Activated gamma-delta T cell treated with Interleukin-2 at 50 U/mL for 16 hours (primary cell): Measurements from ENCODE around the gene ADARB1.
"Not testable (repeated sequence)": the region's sequence is repeated elsewhere in the genome, so short reads cannot be mapped to it uniquely, and the experiment has no call there.

ENCODE experiments used
- DNase-seq: peaks from one replicate; pipeline ENCODE4 v3.0.0-alpha.2; 2020

The ADARB1 gene

GRCh38 chr21:45138199-45139002 lies 64.0 kb downstream of the ADARB1 start:
- DNase-seq = peak; percentile 70

DNA sequence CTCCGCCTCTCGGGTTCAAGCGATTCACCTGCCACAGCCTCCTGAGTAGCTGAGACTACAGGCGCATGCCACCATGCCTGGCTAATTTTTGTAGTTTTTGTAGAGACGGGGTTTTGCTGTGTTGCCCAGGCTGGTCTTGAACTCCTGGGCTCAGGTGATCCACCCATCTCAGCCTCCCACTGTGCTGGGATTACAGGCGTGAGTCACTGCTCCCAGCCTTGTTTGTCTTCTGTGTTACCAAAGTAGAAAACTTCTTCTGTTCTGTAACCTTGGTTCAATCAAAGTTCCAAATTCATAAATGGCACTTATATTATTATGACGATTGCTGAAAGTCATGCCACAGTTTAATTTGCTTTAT lies 64.6 kb downstream of the ADARB1 start:
- DNase-seq = not testable (repeated sequence)

- DNase-seq = no peak
These were observed 65.1 kb downstream of the ADARB1 start for GRCh38 chr21:45139473-45139872.

- DNase-seq = peak; percentile 55
These were observed 66.1 kb downstream of the ADARB1 start for GRCh38 chr21:45140346-45140940.

DNA sequence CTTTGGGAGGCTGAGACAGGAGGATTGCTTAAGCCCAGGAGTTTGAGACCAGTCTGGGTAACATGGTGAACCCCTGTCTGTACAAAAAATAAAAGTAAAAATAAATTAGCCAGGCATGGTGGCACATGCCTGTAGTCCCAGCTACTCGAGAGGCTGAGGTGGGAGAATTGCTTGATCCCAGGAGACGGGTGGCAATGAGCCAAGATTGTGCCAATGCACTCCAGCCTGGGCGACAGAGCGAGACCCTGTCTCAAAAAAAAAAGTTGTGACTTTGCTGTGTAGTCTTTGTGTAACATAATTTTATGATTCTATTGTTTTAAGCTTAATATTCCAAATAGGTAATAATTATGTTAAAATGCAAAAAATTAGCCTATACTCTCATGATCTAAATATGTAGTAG lies 66.6 kb downstream of the ADARB1 start:
- DNase-seq = not testable (repeated sequence)

DNA sequence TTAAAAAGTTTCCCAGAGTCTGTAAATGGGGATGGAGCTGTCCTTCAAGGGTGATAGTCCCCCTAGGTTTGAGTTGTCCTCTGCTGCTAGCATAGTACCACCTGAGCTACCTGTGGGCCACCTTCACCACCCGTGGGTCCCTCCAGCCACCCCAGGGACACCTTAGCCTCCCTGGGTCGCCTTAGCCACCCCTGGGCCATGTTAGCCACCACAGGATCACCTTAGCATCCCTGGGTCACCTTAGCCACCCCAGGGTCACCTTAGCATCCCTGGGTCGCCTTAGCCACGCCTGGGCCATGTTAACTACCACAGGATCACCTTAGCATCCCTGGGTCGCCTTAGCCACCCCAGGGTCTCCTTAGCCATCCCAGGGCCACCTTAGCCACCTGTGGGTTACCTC lies 67.1 kb downstream of the ADARB1 start:
- no peak for DNase-seq

- no peak for DNase-seq
These were observed 68.3 kb downstream of the ADARB1 start for GRCh38 chr21:45142469-45143308.

DNA sequence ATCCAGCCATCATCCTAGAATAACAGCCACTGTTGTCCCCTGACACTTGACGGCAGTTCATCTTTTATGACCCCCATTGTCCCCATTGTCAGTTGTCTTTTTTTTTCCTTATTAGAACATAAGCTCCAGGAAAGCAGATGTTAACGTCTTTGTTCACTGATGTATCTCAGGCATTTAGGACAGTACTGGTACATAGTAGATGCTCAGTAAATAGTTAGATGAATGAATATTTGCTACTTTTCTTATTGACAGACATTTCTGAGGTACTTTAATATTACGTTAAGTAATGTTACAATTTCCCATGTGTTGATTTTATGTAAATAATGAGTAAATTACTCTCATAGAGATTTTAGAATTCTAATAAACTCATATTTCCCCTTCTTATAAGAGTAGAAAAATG lies 69.5 kb downstream of the ADARB1 start:
- DNase-seq = no peak

DNA sequence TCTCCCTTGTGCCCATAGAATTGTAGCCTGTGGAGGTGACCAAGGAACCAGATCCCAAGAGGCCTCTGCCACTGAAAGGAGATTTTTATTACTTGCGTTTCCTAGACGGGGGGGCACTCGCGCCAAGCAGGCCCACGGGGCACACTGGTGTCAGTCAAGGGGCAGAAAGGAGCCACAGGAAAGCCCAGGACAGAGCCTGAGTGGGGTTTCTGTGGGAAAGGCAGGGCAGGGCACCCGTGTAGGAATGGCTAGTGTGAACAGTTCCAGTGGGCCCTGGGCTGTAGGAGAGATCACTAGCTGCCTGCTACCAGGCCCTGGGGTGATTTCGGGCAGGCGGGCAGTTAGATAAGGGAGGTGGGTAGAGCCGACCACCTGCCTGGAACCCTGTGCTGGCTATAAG lies 70.8 kb downstream of the ADARB1 start:
- DNase-seq = no peak

DNA sequence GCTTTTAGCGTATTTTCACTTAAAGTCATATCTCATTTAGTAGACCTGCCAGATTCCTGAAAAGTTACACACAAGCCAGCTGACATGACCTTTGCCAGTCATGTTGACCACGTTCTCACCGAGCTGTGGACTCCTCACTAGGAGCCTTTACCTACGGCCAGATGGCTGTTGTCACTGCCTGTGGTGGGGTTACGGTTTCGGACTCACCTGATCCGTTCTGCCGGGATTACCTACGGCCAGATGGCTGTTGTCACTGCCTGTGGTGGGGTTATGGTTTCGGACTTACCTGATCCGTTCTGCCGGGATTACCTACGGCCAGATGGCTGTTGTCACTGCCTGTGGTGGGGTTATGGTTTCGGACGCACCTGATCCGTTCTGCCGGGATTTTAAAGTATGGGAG lies 71.5 kb downstream of the ADARB1 start:
- DNase-seq = not testable (repeated sequence)

DNA sequence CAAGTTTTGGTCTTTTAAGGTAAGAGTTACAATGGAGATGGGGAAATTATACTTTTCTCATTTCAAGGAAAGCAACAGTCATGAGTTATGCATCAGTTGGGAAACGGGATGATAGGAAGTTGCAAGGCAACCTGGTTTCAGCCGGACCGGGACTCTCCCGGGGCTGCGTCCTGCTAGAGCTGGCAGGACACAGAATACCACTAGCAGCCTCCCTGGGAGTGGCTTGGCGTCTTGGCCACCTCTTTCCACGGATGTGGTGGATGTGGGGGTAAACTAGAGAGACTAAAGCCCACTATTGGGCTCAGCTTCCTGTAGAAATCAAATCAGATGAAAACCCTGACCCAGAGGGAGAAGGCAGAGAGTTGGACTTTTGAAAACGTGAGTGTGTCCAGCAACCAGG lies 71.9 kb downstream of the ADARB1 start:
- DNase-seq = no peak

DNA sequence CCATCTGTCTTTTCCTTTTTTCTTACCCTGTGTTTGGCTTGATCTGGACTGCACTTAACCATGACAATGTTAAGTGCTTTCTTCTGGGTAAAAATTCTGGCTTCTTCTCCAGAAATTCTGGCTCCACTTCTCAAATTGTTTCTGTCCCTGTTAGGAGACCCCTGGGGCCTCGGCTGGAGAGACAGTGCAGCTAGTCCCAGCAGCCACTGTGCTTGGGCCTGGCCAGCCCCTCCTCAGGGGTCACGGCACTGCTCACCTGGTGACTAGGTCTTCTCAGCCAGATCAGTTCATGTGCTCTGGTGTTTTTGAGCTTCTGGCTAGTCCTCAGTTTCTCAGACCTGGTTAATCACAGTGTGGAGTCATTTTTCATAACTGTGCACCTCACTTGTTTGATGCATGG lies 72.4 kb downstream of the ADARB1 start:
- no peak for DNase-seq

DNA sequence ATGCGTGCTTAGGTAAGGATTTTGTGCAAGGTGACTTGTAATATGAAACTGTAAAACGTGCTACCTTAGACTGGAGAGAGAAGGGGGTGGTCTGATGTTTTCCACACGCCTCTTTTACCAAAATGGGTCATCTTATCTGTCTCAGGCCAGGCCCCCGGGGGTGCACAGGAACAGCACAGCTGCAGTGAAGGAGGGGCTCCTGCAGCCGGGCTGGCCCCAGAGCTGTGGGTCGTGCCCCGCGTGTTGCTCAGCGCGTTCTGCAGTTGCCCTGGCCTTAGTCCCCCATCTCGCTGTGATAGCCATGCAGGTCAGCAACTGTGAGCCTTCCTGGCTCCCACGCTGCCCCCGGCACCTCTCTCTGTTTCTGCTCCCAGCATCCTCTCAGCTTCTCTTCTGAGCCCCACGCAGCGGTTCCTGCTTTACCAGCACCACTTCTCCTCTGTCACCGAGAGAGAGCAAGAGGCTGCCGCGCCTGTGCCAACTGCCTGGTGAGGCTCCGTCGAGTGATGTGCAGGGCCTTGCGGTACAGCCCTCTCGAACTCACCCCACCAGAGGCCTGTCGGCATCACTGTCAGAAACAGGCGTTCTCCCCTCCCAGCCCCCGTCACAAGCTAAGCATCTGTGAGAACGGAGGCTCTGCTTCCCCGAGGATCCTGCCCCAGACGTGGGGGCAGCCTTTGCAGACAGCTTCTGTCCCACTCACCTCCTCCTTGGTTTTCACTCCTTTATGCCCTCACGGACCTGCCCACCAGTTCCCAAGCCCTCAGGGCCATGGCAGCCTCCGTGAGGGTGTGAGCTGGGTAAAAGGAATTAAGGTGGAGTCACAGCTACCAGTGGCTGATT lies 73.3 kb downstream of the ADARB1 start:
- no peak for DNase-seq

DNA sequence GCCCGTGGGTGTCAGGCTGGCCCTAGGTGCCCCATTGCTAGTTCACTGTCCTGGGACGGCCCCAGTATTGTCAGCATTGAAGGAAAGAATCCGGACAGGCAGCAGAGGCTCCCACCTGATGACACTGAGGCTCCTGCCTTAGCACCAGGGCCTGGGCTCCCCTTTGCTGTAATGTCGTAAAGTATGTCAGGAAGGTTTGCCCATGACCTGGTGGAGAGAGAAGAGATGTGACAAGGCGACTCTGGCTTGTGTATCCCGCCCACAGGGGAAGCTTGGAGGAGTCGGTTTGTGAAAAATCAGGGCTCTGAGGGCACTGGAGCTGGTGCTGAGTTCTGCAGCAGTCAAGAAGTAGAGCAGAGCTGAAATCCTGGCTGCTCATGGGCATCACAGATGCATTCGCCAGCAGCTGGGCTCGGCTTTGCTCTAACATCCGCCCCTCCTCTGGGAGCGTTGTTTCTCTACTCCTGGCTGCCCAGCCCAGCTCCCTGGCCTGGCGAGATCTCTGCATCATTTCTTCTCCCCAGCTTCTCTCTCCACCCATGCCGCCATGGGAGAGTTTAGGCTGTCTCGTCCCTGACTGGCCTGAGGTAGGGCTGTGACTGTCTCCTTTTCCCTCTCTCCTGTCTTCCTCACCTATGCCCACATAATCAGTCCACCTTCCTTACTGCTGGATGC lies 74.1 kb downstream of the ADARB1 start:
- DNase-seq = no peak

DNA sequence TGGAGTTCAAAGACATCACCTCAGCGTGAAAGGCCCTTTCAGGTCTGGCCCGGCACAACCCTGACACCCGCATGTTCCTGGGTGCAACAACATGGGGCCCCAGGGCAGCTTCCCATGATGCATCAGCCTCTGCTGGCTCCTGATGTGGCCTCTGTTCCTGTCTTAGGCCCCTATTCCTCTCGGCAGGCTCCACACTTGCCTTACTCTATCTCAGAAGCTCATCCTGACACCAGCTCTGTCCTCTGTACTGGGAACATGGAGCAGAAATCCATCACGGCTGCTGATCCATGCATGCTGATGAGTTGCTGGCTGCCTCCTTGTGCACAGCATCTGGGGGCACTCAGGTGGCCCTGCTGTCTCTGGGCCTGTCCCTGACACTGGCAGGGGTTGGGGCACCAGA lies 74.6 kb downstream of the ADARB1 start:
- no peak for DNase-seq

DNA sequence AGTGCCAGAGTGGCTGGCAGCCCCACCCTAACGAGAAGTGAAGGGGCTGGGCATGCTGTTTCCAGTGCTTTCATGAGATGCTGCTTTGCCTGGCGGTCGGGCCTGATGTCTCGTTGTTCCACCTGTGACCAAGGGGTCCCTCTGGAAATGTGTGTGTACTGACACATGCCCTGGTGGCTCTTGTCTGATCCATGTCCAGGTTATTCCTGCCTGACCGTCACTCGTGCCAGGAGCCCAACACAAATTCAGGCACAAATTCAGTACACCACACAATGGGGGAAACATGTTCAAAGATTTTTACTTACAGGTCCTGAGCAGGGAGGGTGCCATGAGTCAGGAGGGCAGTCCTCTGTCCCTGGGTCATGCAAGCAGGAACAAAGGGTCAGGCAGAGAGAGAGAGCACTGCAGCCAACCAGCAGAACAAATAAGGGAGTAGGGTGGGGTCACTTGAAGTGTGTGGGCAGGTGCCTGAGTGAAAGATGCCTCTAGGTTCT lies 76.3 kb downstream of the ADARB1 start:
- no peak for DNase-seq

GRCh38 chr21:45151445-45152160 lies 77.2 kb downstream of the ADARB1 start:
- DNase-seq = no peak

- peak; percentile 67 for DNase-seq
These were observed 77.9 kb downstream of the ADARB1 start for GRCh38 chr21:45152265-45152746.

GRCh38 chr21:45153358-45154318 lies 79.3 kb downstream of the ADARB1 start:
- DNase-seq = no peak
